Tibial artery (tissue), 4 donors: ENCODE measurements around the gene SLC24A3.
A peak's percentile ranks its signal among the peaks of the same experiment; 100 is the strongest.

ENCODE experiments used
- DNase-seq, 2 donors: peaks; one replicate each; pipeline ENCODE4 v3.0.0-alpha.2; 2019
- H3K27ac ChIP-seq, 2 donors: fragments of 200-600 bp; sonication (generic) in 1 of 2; 1 replicate in 1 of 2; 2 replicates in 1 of 2; pipeline ENCODE4 v1.5.1; 2018 to 2019; ENCODE audit warnings: mild to moderate bottlenecking in 1 of 2
- H3K27me3 ChIP-seq, 2 donors: fragments of 200-600 bp; sonication (generic) in 1 of 2; one replicate each; pipeline versions ENCODE4 v1.5.1 to v1.6.0; 2016 to 2019
- H3K36me3 ChIP-seq, 3 donors: fragments of 200-600 bp; sonication (generic) in 2 of 3; one replicate each; pipeline ENCODE4 v1.5.1; 2016 to 2019; ENCODE audit warnings: mild to moderate bottlenecking in 2 of 3
- H3K4me1 ChIP-seq, 4 donors: fragments of 200-600 bp; sonication (generic) in 2 of 4; 1 replicate in 3 of 4; 2 replicates in 1 of 4; pipeline ENCODE4 v1.5.1; 2016 to 2019
- H3K4me3 ChIP-seq, 2 donors: fragments of 200-600 bp; sonication (generic) in 1 of 2; 1 replicate in 1 of 2; 2 replicates in 1 of 2; pipeline ENCODE4 v1.5.1; 2018 to 2019; ENCODE audit warnings: mild to moderate bottlenecking in 2 of 2
- H3K9me3 ChIP-seq, 3 donors: fragments of 200-600 bp; sonication (generic) in 1 of 3; one replicate each; pipeline ENCODE4 v1.5.1; 2016 to 2019
- intact Hi-C: fragments of 100-400 bp; cut with DNase I; formaldehyde crosslinking; loops from one replicate; pipeline ENCODE4 v1.15.0; 2023; ENCODE audit warnings: low total_unique reads
- TF ChIP-seq, protein P1 (sequence below), 2 experiments: fragments of 200-600 bp in 1 of 2; fragments of 450-650 bp in 1 of 2; IDR thresholded peaks; one replicate each; pipeline ENCODE4 v1.5.1; 2017 to 2019; ENCODE audit warnings: antibody characterized with exemption in 2 of 2, mild to moderate bottlenecking in 1 of 2, moderate library complexity in 1 of 2

SLC24A3 gene

GRCh38 chr20:19761841-19762240, 549.4 kb downstream of the SLC24A3 start:
- Histone ChIP-seq H3K27me3 (no peaks in the 10 kb centered on the region), H3K36me3 (no peaks in the 10 kb centered on the region), H3K27ac (peak overlapping the region in 1 of 2 donors; percentile 1), H3K4me3 (no peak overlapping the region), H3K4me1 (peaks cover 0 to 35% (median 22%) of the 10 kb centered on the region in 4 donors), H3K9me3 (no peaks in the 10 kb centered on the region)
- DNase-seq: no peak
- TF ChIP-seq, protein P1, sequence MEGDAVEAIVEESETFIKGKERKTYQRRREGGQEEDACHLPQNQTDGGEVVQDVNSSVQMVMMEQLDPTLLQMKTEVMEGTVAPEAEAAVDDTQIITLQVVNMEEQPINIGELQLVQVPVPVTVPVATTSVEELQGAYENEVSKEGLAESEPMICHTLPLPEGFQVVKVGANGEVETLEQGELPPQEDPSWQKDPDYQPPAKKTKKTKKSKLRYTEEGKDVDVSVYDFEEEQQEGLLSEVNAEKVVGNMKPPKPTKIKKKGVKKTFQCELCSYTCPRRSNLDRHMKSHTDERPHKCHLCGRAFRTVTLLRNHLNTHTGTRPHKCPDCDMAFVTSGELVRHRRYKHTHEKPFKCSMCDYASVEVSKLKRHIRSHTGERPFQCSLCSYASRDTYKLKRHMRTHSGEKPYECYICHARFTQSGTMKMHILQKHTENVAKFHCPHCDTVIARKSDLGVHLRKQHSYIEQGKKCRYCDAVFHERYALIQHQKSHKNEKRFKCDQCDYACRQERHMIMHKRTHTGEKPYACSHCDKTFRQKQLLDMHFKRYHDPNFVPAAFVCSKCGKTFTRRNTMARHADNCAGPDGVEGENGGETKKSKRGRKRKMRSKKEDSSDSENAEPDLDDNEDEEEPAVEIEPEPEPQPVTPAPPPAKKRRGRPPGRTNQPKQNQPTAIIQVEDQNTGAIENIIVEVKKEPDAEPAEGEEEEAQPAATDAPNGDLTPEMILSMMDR (IDR thresholded peaks at IDR 0.05): no peak
- intact Hi-C loops: no loop called here

- Histone ChIP-seq H3K4me1 (peaks cover 0 to 35% (median 18%) of the 10 kb centered on the region in 4 donors), H3K4me3 (no peak overlapping the region), H3K27me3 (no peaks in the 10 kb centered on the region), H3K27ac (no peak overlapping the region), H3K9me3 (no peaks in the 10 kb centered on the region), H3K36me3 (no peaks in the 10 kb centered on the region)
- no peak for DNase-seq
- TF ChIP-seq, protein P1 (IDR thresholded peaks at IDR 0.05): no peak
- intact Hi-C loops: no loop called here
Observed at GRCh38 chr20:19764207-19764606, 551.8 kb downstream of the SLC24A3 start.

DNA sequence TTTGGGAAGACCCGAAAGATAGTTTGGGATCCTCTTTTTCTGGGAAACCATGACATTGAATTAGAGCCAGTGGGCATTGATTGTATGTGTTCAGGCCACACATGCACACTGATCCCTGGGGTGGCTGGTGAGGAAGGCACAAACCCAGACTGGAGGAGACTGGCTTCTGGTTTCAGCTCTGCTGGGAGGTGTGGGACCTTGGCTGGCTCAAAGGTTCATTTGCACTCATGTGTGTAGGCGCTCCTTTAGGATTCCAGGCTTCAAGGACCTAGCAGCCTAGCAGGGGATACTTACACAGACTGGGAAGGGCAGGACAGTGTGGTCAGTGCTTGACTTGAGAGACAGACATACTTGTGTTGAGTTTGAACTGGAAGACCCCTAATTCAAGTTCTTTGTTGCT, 552.8 kb downstream of the SLC24A3 start:
- peaks cover 0 to 28% (median 8%) of the 10 kb centered on the region in 4 donors for H3K4me1 ChIP-seq
- no peak overlapping the region for H3K4me3 ChIP-seq
- no peaks in the 10 kb centered on the region for H3K9me3 ChIP-seq
- intact Hi-C loops: no loop called here
- H3K36me3 ChIP-seq: peaks cover 0 to 5% (median 0%) of the 10 kb centered on the region in 3 donors
- no peaks in the 10 kb centered on the region for H3K27me3 ChIP-seq
- H3K27ac ChIP-seq: no peak overlapping the region
- TF ChIP-seq, protein P1 (IDR thresholded peaks at IDR 0.05): no peak
- DNase-seq: no peak

DNA sequence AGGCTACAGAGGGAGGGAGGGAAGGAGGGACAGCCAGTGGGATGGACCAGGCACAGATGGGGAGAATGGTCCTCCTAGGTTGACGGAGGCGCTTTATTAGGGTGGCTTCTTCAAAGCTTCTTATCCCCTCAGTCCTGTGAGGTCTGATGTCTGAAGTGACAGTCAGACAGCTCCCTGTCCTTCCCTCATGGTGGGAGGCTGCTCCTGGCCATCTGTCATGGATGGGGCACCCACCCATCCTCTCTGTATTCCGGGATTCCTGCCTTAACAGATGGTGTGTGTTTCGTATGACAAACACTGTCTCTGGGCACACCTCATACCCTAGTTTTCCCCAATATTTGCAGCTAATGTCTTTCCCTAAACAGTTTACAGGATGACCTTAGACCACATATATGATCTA, 553.5 kb downstream of the SLC24A3 start:
- Histone ChIP-seq H3K4me3 (no peak overlapping the region), H3K27me3 (no peaks in the 10 kb centered on the region), H3K4me1 (peaks cover 0 to 21% (median 5%) of the 10 kb centered on the region in 4 donors), H3K9me3 (no peaks in the 10 kb centered on the region), H3K36me3 (peaks cover 0 to 5% (median 0%) of the 10 kb centered on the region in 3 donors), H3K27ac (no peak overlapping the region)
- TF ChIP-seq, protein P1 (IDR thresholded peaks at IDR 0.05): no peak
- DNase-seq: no peak
- intact Hi-C loops: no loop called here

DNA sequence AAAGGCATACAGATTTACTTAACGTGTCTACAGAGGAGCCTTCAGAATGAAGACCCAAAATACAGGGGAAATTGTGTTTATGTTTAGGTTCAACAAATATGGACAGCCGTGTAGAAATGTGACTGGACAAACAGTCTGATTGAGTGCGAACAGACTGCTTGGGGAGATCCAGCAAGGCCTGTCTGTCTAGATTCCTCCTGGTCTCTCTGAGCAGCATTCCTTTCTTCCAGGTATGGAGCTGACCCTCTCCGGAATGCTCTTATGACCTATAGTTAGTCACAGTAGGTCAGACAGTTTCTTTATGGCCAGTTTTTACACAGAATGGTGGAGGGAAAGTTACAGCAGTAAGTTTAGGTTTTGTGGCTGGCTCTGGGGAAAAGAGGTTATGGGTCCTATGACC, 554.6 kb downstream of the SLC24A3 start:
- no peak for DNase-seq
- Histone ChIP-seq H3K4me3 (no peak overlapping the region), H3K9me3 (no peaks in the 10 kb centered on the region), H3K27me3 (no peaks in the 10 kb centered on the region), H3K36me3 (peaks cover 0 to 5% (median 0%) of the 10 kb centered on the region in 3 donors), H3K27ac (no peak overlapping the region), H3K4me1 (peaks cover 0 to 10% (median 0%) of the 10 kb centered on the region in 4 donors)
- TF ChIP-seq, protein P1 (IDR thresholded peaks at IDR 0.05): no peak
- intact Hi-C loops: no loop called here

DNA sequence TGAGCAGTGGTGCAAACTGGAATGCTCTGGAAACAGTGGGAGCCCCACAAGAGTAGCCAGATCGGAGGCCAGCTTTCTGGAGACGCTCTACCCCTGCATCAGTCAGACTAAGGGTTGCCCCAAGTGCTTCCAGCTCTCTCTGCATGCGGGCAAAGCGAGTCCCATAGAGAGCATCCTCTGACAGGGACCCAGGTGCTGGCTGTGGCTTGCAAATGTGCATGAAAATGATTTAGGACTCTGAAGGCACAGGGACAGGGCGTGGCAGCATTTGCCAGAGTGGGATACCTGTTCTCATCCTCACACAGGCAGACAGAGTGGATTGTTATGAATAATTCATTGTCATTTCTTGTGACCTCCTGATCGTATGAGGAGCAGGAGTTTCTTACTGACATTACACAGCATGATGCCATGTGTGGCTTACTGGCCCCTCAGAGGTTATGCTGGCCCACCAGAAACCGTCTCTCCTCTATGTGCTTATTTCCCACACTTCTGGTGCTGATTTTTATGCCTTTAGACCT, 555.9 kb downstream of the SLC24A3 start:
- peaks cover 0 to 8% (median 0%) of the 10 kb centered on the region in 4 donors for H3K4me1 ChIP-seq
- no peak for DNase-seq
- TF ChIP-seq, protein P1 (IDR thresholded peaks at IDR 0.05): no peak
- no peak overlapping the region for H3K4me3 ChIP-seq
- intact Hi-C loops: no loop called here
- peaks cover 0 to 5% (median 0%) of the 10 kb centered on the region in 3 donors for H3K36me3 ChIP-seq
- no peaks in the 10 kb centered on the region for H3K27me3 ChIP-seq
- no peak overlapping the region for H3K27ac ChIP-seq
- no peaks in the 10 kb centered on the region for H3K9me3 ChIP-seq
